GM21360 (cell line): Measurements from ENCODE around the gene ABCA3.
"Not testable (repeated sequence)": the region's sequence is repeated elsewhere in the genome, so short reads cannot be mapped to it uniquely, and the experiment has no call there.

Experiments
- ATAC-seq: cut with Tn5 transposase; IDR thresholded peaks from one replicate; pipeline ENCODE4 v1.9.1; 2021; ENCODE audit warnings: mild to moderate bottlenecking, moderate library complexity; ENCODE audit not compliant: unreplicated experiment

ABCA3 gene

DNA sequence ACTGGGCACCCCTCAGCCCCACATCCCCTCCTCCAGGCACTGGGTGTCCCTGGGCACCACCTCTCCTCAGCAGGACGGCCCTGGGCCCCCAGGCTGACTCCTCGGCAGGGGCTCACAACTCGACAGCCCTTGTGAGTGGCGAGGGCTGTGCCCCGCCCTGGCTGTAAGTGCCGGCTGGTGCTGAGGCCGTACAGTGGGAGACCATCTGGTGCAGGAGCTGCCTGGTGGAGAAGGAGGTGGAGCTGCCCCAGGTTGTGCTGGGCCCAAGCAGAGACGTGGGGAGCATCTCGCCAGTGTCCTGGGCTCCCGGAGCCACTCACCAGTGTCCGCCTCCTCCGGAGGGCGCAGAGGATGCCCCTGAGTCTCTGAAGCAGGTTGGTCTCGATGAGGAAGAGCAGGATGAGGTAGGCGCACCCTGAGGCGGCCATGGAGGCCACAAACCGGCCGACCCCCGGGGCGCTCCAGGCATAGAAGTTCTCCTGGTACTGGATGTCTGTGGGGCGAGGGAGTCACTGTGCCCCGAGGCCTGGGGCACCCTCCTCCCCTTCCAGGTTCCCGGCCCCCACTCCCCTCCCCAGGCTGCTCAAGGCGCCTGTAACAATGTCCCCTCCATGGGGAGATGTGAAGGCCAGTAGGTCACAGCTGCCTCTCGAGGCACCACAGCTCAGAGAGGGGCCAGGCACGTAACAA is 57.5 kb downstream of the ABCA3 start:
- no peak for ATAC-seq

DNA sequence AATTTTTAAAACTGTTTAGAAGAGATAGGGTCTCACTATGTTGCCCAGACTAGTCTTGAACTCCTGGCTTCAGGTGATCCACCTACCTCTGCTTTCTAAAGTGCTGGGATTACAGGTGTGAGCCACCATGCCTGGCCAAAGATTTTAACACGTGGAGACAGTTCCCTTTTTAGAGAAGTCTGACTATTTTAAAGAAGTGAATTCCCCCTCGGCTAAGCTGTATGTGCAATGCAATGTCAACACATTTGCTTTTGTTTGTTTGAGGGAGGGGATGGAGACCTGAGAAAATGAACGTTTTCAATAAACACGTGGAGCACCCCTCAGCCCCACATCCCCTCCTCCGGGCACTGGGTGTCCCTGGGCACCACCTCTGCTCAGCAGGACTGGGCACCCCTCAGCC is 58.3 kb downstream of the ABCA3 start:
- ATAC-seq = no peak

- no peak for ATAC-seq
Measured at GRCh38 chr16:2280981-2281542, 59.5 kb downstream of the ABCA3 start.

DNA sequence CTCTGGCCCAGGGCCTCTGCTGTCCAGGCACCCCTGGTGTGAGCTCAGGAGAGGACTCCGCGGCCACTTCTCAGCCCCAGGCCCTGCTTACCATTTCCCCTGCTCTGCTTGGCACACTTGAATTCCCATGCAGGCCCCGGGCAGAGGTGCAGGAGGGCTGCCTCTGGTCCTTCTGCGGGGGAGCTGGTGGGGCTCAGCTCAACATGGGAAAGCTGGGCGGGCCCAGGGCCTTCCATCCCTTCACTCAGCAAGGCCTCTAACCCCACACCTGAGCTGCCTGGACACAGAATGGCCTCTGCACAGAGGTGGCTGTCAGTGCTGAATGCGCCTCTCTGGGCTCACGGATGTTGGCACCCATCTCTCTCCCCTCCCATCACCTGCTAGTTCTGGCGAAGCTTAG is 60.1 kb downstream of the ABCA3 start:
- no peak for ATAC-seq

DNA sequence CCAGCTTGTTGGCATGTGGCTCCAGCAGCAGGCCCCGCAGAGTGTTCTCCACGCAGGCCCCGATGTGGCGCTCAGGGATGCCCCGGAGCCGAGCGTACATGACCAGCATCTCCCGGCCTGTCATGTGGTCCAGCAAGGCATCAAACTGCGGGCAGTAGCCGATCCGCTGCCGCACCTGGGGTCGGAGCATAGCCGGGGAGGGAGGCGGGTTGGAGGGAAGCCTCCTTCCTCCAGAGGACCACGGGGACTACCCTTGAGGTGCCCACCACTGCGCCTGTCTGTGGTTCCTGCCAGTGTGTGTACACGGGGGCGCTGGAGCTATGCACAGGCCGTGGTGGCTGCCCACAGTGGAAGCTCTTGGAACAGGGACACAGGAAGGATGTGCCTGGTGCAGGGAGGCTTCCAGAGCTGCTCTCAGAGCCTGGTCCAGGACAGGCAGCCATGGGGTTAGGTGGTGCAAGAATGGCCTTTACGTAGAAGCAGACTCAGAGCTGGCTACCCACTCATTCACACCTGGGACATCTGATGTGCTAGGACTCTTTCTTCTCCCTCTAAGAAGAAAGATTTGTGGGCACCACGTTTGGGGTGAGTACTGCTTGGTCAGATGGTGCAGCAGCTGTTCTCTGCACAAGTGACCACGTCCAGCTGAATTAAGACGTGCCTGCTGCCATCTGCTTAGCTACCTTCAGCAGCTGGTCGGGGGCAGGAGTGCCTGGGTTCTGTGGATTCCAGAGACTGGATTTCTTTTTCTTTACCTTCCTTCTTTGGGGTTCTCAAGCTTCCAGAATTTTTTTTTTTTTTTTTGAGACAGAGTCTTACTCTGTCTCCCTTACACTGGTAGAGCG is 61.4 kb downstream of the ABCA3 start:
- ATAC-seq = no peak

GRCh38 chr16:2278272-2278608 is 62.3 kb downstream of the ABCA3 start:
- no peak for ATAC-seq

DNA sequence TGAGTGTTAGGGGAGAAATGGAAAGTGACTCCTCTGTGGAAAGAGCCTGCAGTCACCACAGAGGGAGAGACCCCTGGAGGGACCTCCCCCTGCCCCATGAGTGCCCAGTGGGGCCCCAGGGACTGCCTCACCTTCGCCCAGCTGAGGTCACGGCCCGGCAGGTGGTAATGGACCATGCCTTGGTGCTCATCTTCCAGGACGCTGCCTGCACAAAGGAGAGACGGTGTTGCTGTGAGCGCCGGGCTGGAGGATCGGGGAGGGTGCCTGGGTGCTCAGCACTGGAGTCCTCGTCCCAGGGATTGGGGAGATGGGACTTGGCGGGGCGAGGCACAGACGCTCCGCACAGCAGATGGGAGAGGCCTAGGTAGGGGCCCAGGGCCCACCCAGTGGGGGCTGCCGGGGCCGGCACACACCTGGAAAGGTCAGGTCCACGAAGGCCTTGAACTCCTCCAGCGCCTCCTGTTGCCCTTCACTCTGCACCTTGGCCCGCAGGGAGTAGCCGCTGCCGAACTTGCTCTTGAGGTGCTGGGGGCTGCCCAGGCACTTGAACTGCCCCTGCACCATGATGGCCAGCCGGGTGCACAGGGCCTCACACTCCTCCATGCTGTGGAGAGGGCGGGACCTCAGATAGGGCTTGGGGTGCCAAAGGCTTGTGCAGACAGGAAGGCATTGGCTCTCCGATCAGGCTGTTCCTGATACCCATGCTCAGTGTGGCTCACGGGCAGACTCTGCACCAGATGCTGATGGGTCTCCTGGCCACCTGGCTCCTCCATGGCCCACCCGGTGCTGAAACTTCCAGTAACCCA is 62.9 kb downstream of the ABCA3 start:
- ATAC-seq = no peak

- no peak for ATAC-seq
Measured at GRCh38 chr16:2276368-2277195, 63.9 kb downstream of the ABCA3 start.

- ATAC-seq = no peak
Measured at GRCh38 chr16:2275476-2276367, 64.8 kb downstream of the ABCA3 start.

DNA sequence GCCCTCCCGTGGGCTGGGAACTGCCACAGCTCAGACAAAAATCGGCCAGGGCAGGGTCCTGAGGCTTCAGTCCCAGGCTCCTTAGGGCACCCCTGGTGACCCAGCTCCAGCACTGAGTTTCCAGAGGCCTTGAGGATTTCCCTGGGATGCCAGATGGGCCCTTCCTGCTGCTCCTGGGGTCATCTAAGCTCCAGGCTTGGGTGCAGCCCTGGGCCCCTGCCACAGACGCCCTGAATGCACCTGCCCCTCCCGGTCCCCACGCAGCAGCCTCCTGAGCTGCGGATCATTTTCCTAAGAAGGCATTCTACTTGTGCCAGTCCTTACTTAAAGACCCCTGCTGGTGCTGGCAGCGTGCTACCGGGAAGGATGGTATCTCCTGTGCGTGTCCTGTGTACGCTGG is 66.6 kb downstream of the ABCA3 start:
- ATAC-seq = no peak

- no peak for ATAC-seq
Measured at GRCh38 chr16:2273484-2273883, 67.0 kb downstream of the ABCA3 start.

GRCh38 chr16:2271848-2272461 is 68.6 kb downstream of the ABCA3 start:
- ATAC-seq = no peak

- no peak for ATAC-seq
Measured at GRCh38 chr16:2270588-2271470, 69.7 kb downstream of the ABCA3 start.

DNA sequence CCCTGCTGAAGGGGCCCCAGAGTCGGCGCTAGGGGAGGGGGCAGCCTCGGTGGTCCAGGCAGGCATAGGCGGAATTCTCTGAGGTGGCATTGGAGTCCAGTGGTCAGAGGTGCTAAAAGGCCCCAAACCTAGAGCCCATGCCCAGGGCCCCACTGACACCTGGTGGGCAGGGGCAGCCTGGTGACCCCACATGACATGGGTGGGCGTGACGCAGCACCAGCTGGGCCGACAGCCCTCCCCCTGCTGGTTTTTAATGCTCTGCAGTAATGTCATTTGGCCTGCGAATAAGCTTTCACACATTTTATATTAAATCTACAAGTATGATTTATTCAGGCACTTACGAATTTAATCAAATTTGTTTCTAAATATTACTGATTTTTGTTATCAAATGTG is 70.5 kb downstream of the ABCA3 start:
- no peak for ATAC-seq

DNA sequence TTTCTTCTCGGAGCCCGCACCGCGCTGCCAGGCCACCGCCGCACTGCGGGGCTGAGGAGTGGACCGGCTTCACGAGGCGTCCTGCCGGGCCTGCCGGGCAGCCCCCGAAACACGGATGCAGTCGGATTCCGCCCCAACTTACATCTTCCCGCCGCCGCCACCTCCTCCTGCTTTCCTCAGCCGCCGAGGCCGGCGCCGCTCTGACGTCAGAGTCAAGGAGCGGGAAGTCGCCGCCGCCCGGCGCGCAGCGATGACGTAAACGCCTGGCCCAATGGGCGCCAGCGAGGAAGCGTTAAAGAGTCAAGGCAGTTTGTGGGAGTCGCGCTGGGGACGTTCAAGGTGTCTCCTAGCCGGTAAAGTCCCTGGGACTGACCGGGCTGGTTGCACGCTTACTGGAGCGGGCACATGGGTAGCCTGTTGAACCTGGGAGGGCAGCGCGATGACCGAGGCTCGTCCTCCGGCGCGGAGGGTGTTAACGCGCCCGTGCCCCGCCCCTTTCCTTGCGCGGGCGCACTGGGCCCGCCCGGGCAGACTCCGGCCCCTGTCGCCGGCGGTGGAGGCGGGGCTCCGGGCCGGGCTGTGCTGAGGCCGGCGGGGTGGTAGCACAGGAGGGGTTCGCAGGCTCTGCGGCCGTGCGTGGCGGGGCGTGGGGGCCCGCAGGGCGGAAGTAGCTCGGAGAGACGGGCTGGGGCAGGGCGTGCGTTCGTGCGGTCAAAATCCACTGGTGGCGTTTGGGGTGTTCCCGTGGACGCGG is 72.4 kb downstream of the ABCA3 start, which contains the start of gene RNPS1:
RNPS1 (minus strand) TSS at position 214 of the 754 bp plus-strand sequence. CDS start 3,483 bp downstream, outside the sequence.
- ATAC-seq = peak; percentile 69

- peak; percentile 50 for ATAC-seq
Measured at GRCh38 chr16:2267505-2267912, 73.0 kb downstream of the ABCA3 start.

- ATAC-seq = not testable (repeated sequence)
Measured at GRCh38 chr16:2266887-2267286, 73.6 kb downstream of the ABCA3 start.
